ENCODE data around the gene TOP1. TPM values are rescaled to one million over a fixed set of nuclear protein-coding genes. Genes with fewer than 3 reads are reported as not detected.
A peak's percentile ranks its signal among the peaks of the same experiment; 100 is the strongest.

TOP1 gene
- total and polyA plus RNA-seq, 12 donors, result 19.6 to 96.6 (median 27.3) TPM

GRCh38 chr20:41027872-41028358 lies 707 bp upstream of the TOP1 start:
- peak overlapping the region in 1 of 4 donors; percentile 22 for H3K4me3 ChIP-seq
- H3K9me3 ChIP-seq (replicated peaks in 1 of 3), result no peaks in the 10 kb centered on the region
- peak overlapping the region in 3 of 5 donors; percentile 30 to 58 (median 54) for H3K27ac ChIP-seq
- DNase-seq, result no peak
- 26 to 31% (median 29%) methylated on average over 10 of the region's 10 CpGs for WGBS, 4 donors
- H3K36me3 ChIP-seq (replicated peaks in 1 of 2), result no peaks in the 10 kb centered on the region
- peaks cover 15 to 36% of the 10 kb centered on the region in 2 donors for H3K4me1 ChIP-seq (replicated peaks in 1 of 2)
- H3K27me3 ChIP-seq, result no peaks in the 10 kb centered on the region
- TF ChIP-seq, protein P1, sequence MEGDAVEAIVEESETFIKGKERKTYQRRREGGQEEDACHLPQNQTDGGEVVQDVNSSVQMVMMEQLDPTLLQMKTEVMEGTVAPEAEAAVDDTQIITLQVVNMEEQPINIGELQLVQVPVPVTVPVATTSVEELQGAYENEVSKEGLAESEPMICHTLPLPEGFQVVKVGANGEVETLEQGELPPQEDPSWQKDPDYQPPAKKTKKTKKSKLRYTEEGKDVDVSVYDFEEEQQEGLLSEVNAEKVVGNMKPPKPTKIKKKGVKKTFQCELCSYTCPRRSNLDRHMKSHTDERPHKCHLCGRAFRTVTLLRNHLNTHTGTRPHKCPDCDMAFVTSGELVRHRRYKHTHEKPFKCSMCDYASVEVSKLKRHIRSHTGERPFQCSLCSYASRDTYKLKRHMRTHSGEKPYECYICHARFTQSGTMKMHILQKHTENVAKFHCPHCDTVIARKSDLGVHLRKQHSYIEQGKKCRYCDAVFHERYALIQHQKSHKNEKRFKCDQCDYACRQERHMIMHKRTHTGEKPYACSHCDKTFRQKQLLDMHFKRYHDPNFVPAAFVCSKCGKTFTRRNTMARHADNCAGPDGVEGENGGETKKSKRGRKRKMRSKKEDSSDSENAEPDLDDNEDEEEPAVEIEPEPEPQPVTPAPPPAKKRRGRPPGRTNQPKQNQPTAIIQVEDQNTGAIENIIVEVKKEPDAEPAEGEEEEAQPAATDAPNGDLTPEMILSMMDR (IDR thresholded peaks at IDR 0.05), result no peak
- TF ChIP-seq POLR2A (IDR thresholded peaks at IDR 0.05), result no peak
- intact Hi-C loops (cut with DNase I), result no loop called here

DNA sequence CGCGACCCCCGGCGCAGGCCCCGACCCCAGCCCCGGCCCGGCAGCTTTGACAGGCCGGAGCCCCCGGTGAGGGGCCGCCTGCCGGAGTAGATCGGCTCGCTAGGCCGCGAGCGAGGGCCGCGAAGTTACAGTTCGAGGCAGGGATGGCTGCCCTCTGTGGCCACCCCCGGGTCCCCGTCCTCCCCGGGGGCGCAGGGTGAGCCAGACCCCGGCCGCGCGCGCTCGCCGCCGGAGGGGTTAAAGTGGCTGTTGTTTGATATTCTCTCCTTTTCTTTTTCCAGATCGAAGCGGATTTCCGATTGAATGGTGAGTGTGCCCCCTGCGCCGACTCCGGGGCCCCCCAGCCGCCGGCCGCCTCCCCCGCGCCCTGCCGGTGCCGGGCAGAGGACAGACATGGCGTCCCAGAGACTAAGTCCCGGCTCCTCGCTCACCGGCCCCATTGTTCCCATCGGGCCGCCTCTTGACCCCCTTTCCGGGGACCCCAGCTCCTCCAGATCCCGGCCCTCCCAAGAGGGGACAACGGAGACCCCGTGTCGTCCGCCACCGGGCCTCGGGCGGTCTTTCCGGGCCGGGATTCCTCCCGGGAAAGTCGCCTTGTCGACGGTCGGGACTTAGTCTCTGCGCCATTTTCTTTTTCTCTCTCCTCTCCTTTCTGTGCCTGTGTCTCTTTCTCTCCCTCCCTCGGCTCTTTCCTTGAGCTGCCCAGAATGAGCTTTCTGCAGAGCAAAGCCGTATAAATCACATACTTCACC lies 704 bp downstream of the TOP1 start:
- intact Hi-C loops (cut with DNase I), result no loop called here
- Histone ChIP-seq H3K36me3 (replicated peaks in 1 of 2) (no peaks in the 10 kb centered on the region), H3K27ac (peak overlapping the region; percentile 37 to 99 (median 98)), H3K9me3 (replicated peaks in 1 of 3) (no peaks in the 10 kb centered on the region), H3K4me3 (peak overlapping the region; percentile 48 to 99 (median 76)), H3K27me3 (no peaks in the 10 kb centered on the region), H3K4me1 (replicated peaks in 1 of 2) (peaks cover 15 to 50% of the 10 kb centered on the region in 2 donors)
- WGBS, 4 donors, result 1% methylated on average over 24 to 69 of the region's 69 CpGs
- peak in 1 of 2 donors; percentile 20 for TF ChIP-seq POLR2A (IDR thresholded peaks at IDR 0.05)
- TF ChIP-seq, protein P1 (IDR thresholded peaks at IDR 0.05), result no peak
- peak in 3 of 7 donors; percentile 38 to 49 (median 45) for DNase-seq

DNA sequence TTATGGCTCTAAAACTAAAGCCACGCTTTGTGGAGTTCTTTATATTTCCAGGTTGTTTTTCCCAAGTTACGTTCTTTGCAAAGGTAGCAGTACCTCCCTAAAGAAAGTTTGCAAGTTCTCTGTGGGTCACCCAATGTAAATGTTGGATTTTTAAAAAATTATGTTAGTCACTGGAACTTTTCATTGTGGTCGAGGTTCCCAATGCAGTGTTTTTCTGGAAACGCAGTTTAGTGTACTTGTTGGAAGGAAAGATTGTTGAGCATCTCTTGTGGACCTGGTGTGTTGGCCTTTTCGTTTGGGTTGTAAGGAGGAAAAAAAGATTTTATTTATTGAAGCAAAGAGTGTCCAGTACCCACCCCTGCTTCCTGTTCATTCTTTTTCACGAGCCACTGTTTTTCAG lies 1.4 kb downstream of the TOP1 start:
- intact Hi-C loops (cut with DNase I), result no loop called here
- H3K4me1 ChIP-seq (replicated peaks in 1 of 2), result peaks cover 15 to 57% of the 10 kb centered on the region in 2 donors
- H3K4me3 ChIP-seq, result peak overlapping the region in 3 of 4 donors; percentile 53 to 99 (median 99)
- no peaks in the 10 kb centered on the region for H3K36me3 ChIP-seq (replicated peaks in 1 of 2)
- H3K9me3 ChIP-seq (replicated peaks in 1 of 3), result no peaks in the 10 kb centered on the region
- H3K27me3 ChIP-seq, result no peaks in the 10 kb centered on the region
- peak overlapping the region in 3 of 5 donors; percentile 92 to 99 (median 98) for H3K27ac ChIP-seq
- no peak for DNase-seq
- WGBS, 4 donors, result 21 to 23% (median 21%) methylated on average over 6 of the region's 6 CpGs
- TF ChIP-seq POLR2A (IDR thresholded peaks at IDR 0.05), result no peak
- TF ChIP-seq, protein P1 (IDR thresholded peaks at IDR 0.05), result no peak

DNA sequence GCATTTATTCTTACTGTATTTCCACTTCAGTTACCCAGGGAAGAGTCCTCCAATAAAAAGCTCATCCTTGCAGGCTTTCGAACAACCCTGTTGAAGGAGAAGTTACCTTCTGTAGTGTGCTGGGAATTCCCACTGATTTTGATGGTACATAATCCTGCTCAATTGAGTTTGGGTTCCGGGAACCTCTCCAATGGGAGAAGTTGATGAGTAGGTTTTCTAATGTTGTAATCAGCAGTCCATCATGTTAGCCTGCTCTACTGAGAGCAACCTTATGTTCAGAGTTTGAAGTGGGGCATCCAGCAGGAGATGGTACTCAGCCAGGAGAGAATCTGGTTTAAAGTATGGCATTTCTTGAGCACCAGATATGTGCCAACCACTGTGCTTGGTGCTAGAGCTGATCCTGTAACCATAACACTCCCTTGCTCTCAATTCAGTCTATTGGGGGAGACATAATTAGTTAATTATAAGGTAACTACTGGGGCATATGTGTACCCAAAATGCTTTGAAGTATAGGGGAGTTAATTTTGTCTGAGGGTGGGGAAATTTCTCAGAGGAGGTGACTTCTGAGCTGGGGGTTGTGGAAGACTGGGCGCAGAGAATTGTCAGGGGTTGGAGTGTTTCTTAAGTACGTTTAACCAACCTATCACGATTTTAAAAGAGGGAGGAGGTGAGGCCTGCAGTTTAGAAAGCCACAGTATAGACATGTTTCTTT lies 2.1 kb downstream of the TOP1 start:
- intact Hi-C loops (cut with DNase I), result no loop called here
- Histone ChIP-seq H3K27me3 (no peaks in the 10 kb centered on the region), H3K27ac (peak overlapping the region in 1 of 5 donors; percentile 11), H3K36me3 (replicated peaks in 1 of 2) (no peaks in the 10 kb centered on the region), H3K4me1 (replicated peaks in 1 of 2) (peaks cover 15 to 57% of the 10 kb centered on the region in 2 donors), H3K9me3 (replicated peaks in 1 of 3) (no peaks in the 10 kb centered on the region), H3K4me3 (peak overlapping the region in 1 of 4 donors; percentile 99)
- no peak for TF ChIP-seq POLR2A (IDR thresholded peaks at IDR 0.05)
- TF ChIP-seq, protein P1 (IDR thresholded peaks at IDR 0.05), result no peak
- 63 to 71% (median 67%) methylated on average over 5 of the region's 5 CpGs for WGBS, 4 donors
- peak in 1 of 7 donors; percentile 43 for DNase-seq
